ENCODE results near the gene USP7. TPM values are rescaled to one million over a fixed set of nuclear protein-coding genes. Genes with fewer than 3 reads are reported as not detected.
"Not testable (repeated sequence)": the region's sequence is repeated elsewhere in the genome, so short reads cannot be mapped to it uniquely, and the experiment has no call there.

The USP7 gene
- total RNA-seq, 1 experiment from 2014 or later, result 73.8 TPM

DNA sequence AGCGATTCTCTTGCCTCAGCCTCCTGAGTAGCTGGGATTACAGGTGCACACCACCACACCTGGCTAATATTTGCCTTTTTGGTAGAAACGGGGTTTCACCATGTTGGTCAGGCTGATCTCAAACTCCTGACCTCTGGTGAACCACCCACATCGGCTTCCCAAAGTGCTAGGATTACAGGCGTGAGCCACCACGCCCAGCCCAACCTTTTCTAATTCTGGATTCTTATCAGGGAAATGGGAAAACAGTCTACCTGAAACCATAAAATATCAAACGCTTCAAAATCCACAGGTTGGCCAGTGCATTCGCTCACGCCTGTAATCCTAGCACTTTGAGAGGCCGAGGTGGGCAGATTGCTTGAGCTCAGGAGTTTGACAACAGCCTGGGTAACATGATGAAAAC is 4.3 kb upstream of the USP7 start:
- H3K4me3 ChIP-seq (ENCODE audit: low read length); H3K9ac ChIP-seq (ENCODE audit: low read length); POLR2A ChIA-PET (ENCODE audit: unreplicated experiment); H3K27ac ChIP-seq (ENCODE audit: low read length); H3K9me3 ChIP-seq (ENCODE audit: low read length); H3K4me2 ChIP-seq (ENCODE audit: low read length); H3F3A ChIP-seq (ENCODE audit: low read length, unreplicated experiment); ATAC-seq; H3K9me2 ChIP-seq (replicated peaks; ENCODE audit: low read length); H3K27me3 ChIP-seq (ENCODE audit: low read length); H3K4me1 ChIP-seq (ENCODE audit: insufficient read depth, low read length); H3K79me2 ChIP-seq (ENCODE audit: low read length); H3K36me3 ChIP-seq (ENCODE audit: low read depth, low read length); H2AFZ ChIP-seq (ENCODE audit: low read length); BruUV-seq (replicated peaks); intact Hi-C loops (cut with micrococcal nuclease); H4K20me1 ChIP-seq (ENCODE audit: low read length); CTCF ChIA-PET; DNase-seq: not testable (repeated sequence)

DNA sequence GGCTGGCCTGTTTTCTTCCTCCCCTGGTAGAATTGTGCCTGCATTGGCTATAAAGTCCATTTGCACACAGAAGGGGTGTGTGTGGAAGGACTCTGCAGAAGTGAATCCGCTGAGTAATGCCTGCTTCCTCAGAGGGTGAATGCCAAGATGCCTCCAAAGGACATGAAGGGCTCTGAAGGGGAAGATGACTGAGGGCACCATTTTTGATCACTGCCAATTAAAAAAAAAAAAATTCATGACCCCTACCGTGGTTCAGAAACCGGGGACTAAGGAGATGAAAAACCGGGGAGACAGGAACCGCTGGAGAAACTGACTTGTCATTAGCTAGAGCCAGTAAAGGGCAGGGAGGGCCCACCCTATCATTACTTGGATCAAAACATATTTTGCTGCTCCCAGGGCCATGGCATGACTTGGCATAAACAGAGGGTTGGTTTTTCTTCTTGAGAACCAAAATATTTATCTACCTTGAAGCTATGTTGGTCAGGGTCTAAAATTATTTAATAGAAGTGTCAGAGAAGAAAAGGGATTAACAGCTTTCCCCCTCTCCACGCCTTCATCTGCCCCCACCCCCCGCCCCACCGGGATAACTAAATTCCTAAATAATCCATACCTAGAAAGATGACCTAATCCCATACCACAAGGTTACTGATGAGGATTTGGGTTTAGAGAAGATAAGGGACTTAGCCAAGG is 3.6 kb upstream of the USP7 start:
- Histone ChIP-seq H3K4me1 (ENCODE audit: insufficient read depth, low read length) (no peaks in the 10 kb centered on the region), H3K9me3 (ENCODE audit: low read length) (no peaks in the 10 kb centered on the region), H3K79me2 (ENCODE audit: low read length) (peaks cover 8% of the 10 kb centered on the region), H4K20me1 (ENCODE audit: low read length) (peaks cover 4% of the 10 kb centered on the region), H3F3A (ENCODE audit: low read length, unreplicated experiment) (no peaks in the 10 kb centered on the region), H3K27ac (ENCODE audit: low read length) (no peak overlapping the region), H3K9ac (ENCODE audit: low read length) (no peak overlapping the region), H3K4me2 (ENCODE audit: low read length) (no peak overlapping the region), H2AFZ (ENCODE audit: low read length) (no peak overlapping the region), H3K4me3 (ENCODE audit: low read length) (no peak overlapping the region), H3K36me3 (ENCODE audit: low read depth, low read length) (no peaks in the 10 kb centered on the region), H3K9me2 (replicated peaks; ENCODE audit: low read length) (no peaks in the 10 kb centered on the region), H3K27me3 (ENCODE audit: low read length) (no peaks in the 10 kb centered on the region)
- BruUV-seq (replicated peaks), result no TSS peak
- POLR2A ChIA-PET (ENCODE audit: unreplicated experiment), result no interaction called here
- no peak for TF ChIP-seq EZH2phosphoT487 (IDR thresholded peaks at IDR 0.05; ENCODE audit: borderline replicate concordance, low read length)
- no peak for DNase-seq
- no peak for ATAC-seq
- CTCF ChIA-PET, result no interaction called here
- intact Hi-C loops (cut with micrococcal nuclease), result no loop called here

DNA sequence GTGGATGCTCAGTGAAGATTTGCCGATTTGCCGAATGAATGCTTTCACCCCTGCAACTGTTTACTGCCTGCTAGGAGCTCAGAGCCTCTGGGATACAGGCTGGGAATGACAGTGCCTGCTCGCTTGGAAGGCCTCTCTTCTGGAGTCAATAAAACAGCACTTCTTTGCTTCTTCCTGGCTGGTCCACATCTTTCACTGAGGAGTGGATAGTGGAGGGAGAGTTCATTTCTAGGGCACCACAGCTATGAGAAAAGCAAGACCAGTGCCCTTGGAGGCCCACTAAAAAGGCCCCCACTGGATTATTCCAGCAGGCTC is 3.1 kb upstream of the USP7 start:
- Histone ChIP-seq H2AFZ (ENCODE audit: low read length) (no peak overlapping the region), H3K4me1 (ENCODE audit: insufficient read depth, low read length) (no peaks in the 10 kb centered on the region), H3K9me3 (ENCODE audit: low read length) (no peaks in the 10 kb centered on the region), H3K4me3 (ENCODE audit: low read length) (no peak overlapping the region), H3K27me3 (ENCODE audit: low read length) (no peaks in the 10 kb centered on the region), H3K9me2 (replicated peaks; ENCODE audit: low read length) (no peaks in the 10 kb centered on the region), H3K79me2 (ENCODE audit: low read length) (peaks cover 13% of the 10 kb centered on the region), H3K4me2 (ENCODE audit: low read length) (no peak overlapping the region), H4K20me1 (ENCODE audit: low read length) (peaks cover 9% of the 10 kb centered on the region), H3K36me3 (ENCODE audit: low read depth, low read length) (no peaks in the 10 kb centered on the region), H3K9ac (ENCODE audit: low read length) (no peak overlapping the region), H3F3A (ENCODE audit: low read length, unreplicated experiment) (no peaks in the 10 kb centered on the region), H3K27ac (ENCODE audit: low read length) (no peak overlapping the region)
- CTCF ChIA-PET, result no interaction called here
- TF ChIP-seq EZH2phosphoT487 (IDR thresholded peaks at IDR 0.05; ENCODE audit: borderline replicate concordance, low read length), result no peak
- TF ChIP-seq, protein P1, sequence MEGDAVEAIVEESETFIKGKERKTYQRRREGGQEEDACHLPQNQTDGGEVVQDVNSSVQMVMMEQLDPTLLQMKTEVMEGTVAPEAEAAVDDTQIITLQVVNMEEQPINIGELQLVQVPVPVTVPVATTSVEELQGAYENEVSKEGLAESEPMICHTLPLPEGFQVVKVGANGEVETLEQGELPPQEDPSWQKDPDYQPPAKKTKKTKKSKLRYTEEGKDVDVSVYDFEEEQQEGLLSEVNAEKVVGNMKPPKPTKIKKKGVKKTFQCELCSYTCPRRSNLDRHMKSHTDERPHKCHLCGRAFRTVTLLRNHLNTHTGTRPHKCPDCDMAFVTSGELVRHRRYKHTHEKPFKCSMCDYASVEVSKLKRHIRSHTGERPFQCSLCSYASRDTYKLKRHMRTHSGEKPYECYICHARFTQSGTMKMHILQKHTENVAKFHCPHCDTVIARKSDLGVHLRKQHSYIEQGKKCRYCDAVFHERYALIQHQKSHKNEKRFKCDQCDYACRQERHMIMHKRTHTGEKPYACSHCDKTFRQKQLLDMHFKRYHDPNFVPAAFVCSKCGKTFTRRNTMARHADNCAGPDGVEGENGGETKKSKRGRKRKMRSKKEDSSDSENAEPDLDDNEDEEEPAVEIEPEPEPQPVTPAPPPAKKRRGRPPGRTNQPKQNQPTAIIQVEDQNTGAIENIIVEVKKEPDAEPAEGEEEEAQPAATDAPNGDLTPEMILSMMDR (conservative IDR thresholded peaks at IDR 0.05; ENCODE audit: low read depth, low read length), result no peak
- no peak for TF ChIP-seq EZH2 (IDR thresholded peaks at IDR 0.05; ENCODE audit: low read length, unreplicated experiment)
- DNase-seq (no peak), ATAC-seq (no peak)
- POLR2A ChIA-PET (ENCODE audit: unreplicated experiment), result no interaction called here
- intact Hi-C loops (cut with micrococcal nuclease), result no loop called here
- no TSS peak for BruUV-seq (replicated peaks)

DNA sequence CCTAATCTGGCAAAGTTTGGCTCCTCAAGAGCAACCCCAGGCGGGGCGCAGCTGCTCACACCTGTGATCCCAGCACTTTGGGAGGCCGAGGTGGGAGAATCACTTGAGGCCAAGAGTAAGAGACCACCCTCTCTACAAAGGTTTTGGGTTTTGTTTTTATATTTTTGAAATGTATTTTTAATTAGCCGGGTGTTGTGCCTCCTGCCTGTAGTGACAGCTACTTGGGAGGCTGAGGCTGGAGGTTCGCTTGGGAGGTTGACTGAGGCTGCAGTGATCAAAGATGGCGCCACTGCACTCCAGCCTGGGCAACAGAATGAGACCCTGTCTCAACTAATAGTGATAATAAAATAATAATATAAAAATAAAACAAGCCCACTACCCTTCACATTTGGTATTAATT is 756 bp upstream of the USP7 start:
- TF ChIP-seq, protein P1 (conservative IDR thresholded peaks at IDR 0.05; ENCODE audit: low read depth, low read length), result no peak
- TF ChIP-seq EZH2phosphoT487 (IDR thresholded peaks at IDR 0.05; ENCODE audit: borderline replicate concordance, low read length), result no peak
- no peaks in the 10 kb centered on the region for H3K27me3 ChIP-seq (ENCODE audit: low read length)
- intact Hi-C loops (cut with micrococcal nuclease), result no loop called here

More for the DNA sequence above, 756 bp upstream of the USP7 start:
- Histone ChIP-seq H3K9ac (ENCODE audit: low read length) (peak overlapping the region; percentile 61), H3K9me2 (replicated peaks; ENCODE audit: low read length) (no peaks in the 10 kb centered on the region), H3K36me3 (ENCODE audit: low read depth, low read length) (no peaks in the 10 kb centered on the region), H3K4me2 (ENCODE audit: low read length) (peak overlapping the region; percentile 87), H3K79me2 (ENCODE audit: low read length) (peaks cover 37% of the 10 kb centered on the region), H3K4me1 (ENCODE audit: insufficient read depth, low read length) (peaks cover 18% of the 10 kb centered on the region), H4K20me1 (ENCODE audit: low read length) (peaks cover 33% of the 10 kb centered on the region), H3F3A (ENCODE audit: low read length, unreplicated experiment) (no peaks in the 10 kb centered on the region), H3K9me3 (ENCODE audit: low read length) (no peaks in the 10 kb centered on the region), H3K4me3 (ENCODE audit: low read length) (peak overlapping the region; percentile 79), H3K27ac (ENCODE audit: low read length) (no peak overlapping the region), H2AFZ (ENCODE audit: low read length) (peak overlapping the region; percentile 94)
- POLR2A ChIA-PET (ENCODE audit: unreplicated experiment), result no interaction called here
- no peak for ATAC-seq
- no TSS peak for BruUV-seq (replicated peaks)
- DNase-seq, result no peak
- CTCF ChIA-PET, result no interaction called here
